HG02852 (cell line): Measurements from ENCODE around the gene HYLS1.
A peak's percentile ranks its signal among the peaks of the same experiment; 100 is the strongest.

Source experiments
- ATAC-seq: cut with Tn5 transposase; IDR thresholded peaks from one replicate; pipeline ENCODE4 v1.9.1; 2021; ENCODE audit warnings: mild to moderate bottlenecking, moderate library complexity; ENCODE audit not compliant: unreplicated experiment

Gene HYLS1

GRCh38 chr11:125932301-125932700 lies 44.8 kb downstream of the HYLS1 start:
- no peak for ATAC-seq

GRCh38 chr11:125933030-125933813 lies 45.8 kb downstream of the HYLS1 start:
- ATAC-seq, result no peak

- no peak for ATAC-seq
Observed at GRCh38 chr11:125934473-125934872, 47.0 kb downstream of the HYLS1 start.

DNA sequence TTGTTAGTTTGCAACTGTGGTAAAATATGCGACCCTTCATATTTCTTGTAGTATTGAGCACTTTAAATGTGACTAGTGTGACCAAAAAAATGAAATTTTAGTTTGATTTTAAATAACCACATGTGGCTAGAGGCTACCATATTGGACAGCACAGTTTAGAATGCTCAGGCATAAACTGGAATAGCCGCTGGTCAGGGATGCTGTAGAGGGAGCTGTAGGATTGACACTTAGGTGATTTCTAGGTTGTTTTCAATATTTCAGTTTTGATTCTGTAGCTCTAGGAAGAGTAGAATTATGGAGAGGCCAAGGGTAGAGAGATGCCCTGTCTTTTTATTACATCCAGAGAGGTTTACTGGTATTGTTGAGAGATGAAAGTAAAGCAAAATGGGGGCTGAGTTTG lies 47.6 kb downstream of the HYLS1 start:
- ATAC-seq, result no peak

- ATAC-seq, result no peak
Observed at GRCh38 chr11:125935618-125936199, 48.2 kb downstream of the HYLS1 start.

- ATAC-seq, result no peak
Observed at GRCh38 chr11:125938418-125938817, 51.0 kb downstream of the HYLS1 start.

- no peak for ATAC-seq
Observed at GRCh38 chr11:125939081-125939521, 51.6 kb downstream of the HYLS1 start.

DNA sequence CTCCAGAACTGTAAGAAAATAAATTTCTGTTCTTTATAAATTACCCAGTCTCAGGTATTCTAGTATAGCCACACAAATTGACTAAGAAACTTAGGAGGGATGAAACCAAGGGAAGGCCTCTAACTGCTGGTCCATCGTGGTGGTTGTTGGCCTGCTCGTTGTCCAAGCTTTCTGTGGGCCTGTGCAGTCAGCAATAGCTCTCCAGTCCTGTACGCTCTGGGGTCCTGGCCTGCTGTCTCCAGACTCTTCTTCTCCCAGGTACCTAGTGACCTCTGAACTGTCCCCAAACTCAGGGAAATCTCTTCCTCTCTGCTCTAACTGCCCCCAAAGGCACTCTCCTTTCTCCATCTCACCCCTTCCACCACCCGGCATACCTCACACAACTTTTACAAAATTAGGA lies 52.7 kb downstream of the HYLS1 start:
- no peak for ATAC-seq

DNA sequence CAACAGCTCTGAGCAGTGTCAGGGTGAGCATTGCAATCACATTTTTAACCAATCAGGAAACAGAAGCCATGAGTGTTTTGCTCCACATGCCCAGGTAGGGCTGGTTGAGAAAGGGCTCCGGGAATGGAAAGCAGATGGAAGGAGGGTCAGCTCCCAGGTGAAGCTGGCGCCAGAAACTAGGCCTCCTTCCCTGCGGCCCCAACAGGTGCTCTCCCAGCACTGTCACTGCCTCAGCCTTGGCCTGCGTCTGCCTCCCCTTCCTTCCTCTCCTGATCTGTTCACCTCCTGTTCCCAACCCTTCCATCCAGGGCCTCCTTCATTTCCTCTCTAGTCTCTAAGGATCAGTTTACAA lies 53.8 kb downstream of the HYLS1 start:
- ATAC-seq, result no peak

GRCh38 chr11:125941619-125942611 lies 54.4 kb downstream of the HYLS1 start:
- ATAC-seq, result peak; percentile 48

DNA sequence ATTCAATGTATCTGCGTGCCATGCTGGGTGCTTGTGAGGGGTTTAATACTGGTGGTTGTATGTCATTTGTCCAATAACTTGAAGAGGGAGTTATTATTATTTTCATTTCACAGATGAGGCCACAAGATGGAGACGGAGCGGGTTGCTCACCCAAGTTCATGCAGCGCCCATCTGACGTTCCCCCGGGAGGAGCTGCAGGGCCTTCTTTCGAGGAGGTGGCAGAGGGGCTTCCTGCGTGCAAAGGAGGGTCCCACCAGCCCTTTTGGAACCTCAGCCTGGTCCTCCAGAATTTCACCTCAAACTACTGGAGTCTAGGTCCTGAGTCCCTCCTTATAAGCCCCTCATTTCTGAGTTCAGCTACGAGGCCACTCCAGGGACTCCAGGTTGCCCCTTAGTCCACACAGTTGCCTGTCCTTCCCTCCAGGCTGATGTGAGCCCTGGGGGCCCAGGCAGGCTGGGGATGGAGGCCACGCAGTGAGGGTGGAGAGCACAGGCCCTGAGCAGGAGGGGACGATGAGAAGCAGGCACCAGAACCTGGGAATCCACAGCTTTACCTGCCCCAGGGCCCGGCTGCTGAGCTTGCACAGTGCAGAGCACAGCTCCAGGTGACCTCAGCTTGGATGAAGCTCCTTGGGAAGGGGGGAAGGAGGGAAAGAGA lies 55.4 kb downstream of the HYLS1 start:
- no peak for ATAC-seq

- no peak for ATAC-seq
Observed at GRCh38 chr11:125943661-125944349, 56.3 kb downstream of the HYLS1 start.

DNA sequence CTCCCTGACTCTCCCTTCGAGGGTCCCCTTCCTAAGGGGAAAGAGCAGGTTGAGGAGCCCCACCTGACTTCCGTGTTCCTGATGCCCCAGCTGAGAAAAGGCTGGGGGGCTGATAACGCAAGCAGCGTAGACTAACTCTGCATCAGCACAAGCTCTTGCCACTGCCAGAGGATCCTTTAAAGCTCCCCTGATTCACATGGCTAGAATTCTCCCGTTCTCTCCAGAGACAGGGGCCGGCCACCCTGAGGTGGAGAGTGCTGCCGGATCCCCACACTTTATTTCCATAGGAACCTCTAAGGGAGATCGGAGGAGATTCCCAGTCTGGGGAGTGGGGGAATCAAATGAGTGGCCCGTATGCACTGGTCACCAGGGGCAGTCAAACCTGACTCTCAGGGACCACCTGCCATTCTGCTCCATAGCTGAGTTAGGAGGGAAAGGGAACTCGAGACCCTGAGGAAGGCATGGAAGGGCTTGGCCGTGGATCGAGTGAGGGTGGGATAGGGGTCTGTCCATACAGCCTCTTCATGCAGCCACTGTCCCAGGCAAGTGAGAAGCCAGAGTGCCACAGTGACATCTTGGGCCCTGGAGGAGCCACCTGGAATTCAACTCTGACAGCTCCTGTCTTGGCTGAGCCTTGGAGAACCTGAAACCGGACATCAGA lies 57.0 kb downstream of the HYLS1 start:
- no peak for ATAC-seq

DNA sequence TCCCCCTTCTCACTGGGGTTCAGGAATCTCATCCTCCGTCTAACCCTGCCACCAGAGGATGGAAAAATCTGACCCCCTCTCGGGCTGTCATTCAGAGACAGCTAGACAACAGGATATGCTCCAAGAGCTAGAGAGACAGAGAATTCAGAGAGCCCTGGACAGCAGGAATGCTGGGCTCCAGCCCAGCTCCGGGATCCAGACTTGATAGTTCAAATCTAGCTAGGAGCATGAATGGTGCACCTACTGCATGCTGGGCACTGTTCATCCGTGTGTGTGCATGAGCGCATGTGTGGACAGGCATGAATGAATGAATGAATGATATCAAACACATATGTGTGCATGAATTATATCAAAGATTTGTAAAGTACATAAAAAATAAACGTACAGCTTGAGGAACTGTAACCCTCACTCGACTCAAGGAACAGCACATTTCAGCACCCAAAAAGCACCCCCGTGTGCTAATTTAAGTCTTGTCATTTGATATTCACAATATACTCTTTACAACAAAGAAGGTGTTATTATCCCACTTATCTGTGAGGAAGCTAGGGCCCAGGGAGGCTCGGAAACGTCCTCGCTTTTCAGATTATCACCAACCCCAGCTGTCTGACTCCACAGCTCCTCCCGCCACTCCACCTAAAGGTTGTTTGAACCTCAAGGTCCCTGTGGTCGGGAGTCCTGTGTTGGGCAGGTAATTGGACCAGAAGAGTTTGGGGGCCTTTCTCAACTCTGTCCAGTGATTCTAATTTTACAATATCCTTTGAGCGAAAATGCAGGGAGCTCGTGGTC lies 57.7 kb downstream of the HYLS1 start:
- ATAC-seq, result no peak

GRCh38 chr11:125945797-125946520 lies 58.5 kb downstream of the HYLS1 start, which contains the start of gene VSIG10L2:
Gene VSIG10L2 (plus strand): TSS chr11:125946044. CDS start chr11:125946056, 12 bp downstream.
- ATAC-seq, result no peak

DNA sequence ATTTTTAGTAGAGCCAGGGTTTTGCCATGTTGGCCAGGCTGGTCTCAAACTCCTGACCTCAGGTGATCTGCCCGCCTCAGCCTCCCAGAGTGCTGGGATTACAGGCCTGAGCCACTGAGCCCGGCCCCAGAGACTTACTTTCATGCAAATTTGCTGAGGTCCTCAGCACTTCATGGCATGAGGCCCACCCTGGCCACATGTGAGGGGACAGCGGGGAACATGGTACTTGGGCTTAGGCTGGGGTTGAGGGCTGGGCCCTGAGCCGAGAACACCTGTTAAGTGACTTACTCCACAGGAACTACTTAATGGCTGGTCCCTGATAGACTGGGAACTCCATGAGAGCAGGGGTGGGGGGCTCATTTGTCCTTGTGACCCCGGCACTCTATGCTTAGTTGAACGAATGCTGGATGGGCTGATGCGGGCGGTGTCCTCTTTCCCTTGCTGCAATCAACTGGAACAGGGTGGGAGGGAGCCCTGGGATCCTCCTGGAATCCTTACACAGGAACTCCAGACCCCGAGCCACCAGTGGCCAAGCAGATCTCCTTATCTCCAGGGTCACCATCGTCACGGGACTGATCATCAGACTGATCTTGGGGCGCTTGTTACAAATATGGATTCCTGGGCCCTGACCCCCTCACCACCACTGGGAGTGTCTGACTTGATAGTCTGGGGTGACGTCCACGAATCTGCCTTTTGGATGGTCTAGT lies 59.4 kb downstream of the HYLS1 start:
- no peak for ATAC-seq

GRCh38 chr11:125947419-125948277 lies 60.2 kb downstream of the HYLS1 start:
- no peak for ATAC-seq
